Kidney epithelial cell (primary cell): ENCODE measurements around the gene IQSEC3. TPM values are rescaled to one million over a fixed set of nuclear protein-coding genes. Genes with fewer than 3 reads are reported as not detected.

Experiments
- DNase-seq: peaks from one replicate; pipeline ENCODE4 v3.0.0-alpha.2; 2010; ENCODE audit warnings: low read depth
- H3K27me3 ChIP-seq: 2 replicates; pipeline ENCODE4 v1.6.0; 2011; ENCODE audit warnings: low read length; ENCODE audit not compliant: control insufficient read depth, insufficient read depth
- H3K36me3 ChIP-seq: 2 replicates; pipeline ENCODE4 v1.5.1; 2011; ENCODE audit warnings: low read length; ENCODE audit not compliant: control insufficient read depth, insufficient read depth
- H3K4me3 ChIP-seq: 2 replicates; pipeline ENCODE4 v1.5.1; 2011; ENCODE audit warnings: low read depth, mild to moderate bottlenecking, control low read depth, low read length
- CTCF ChIP-seq: IDR thresholded peaks from 2 replicates; pipeline ENCODE4 v1.5.1; 2011; ENCODE audit warnings: mild to moderate bottlenecking, moderate library complexity, low read length, control low read depth, inconsistent platforms; ENCODE audit not compliant: insufficient read depth, poor library complexity, severe bottlenecking
- total RNA-seq: library from RNA; depleted of rRNA; stranded (reverse); fragments of >200 nt; gene quantifications from 2 replicates; pipeline ENCODE4 v1.2.3, GENCODE V29; 2015

The IQSEC3 gene
- total RNA-seq, 1 donor from 2014 or later, result 1.0 TPM

- no peaks in the 10 kb centered on the region for H3K36me3 ChIP-seq
These were observed 71.8 kb downstream of the IQSEC3 start for GRCh38 chr12:138171-138897.

DNA sequence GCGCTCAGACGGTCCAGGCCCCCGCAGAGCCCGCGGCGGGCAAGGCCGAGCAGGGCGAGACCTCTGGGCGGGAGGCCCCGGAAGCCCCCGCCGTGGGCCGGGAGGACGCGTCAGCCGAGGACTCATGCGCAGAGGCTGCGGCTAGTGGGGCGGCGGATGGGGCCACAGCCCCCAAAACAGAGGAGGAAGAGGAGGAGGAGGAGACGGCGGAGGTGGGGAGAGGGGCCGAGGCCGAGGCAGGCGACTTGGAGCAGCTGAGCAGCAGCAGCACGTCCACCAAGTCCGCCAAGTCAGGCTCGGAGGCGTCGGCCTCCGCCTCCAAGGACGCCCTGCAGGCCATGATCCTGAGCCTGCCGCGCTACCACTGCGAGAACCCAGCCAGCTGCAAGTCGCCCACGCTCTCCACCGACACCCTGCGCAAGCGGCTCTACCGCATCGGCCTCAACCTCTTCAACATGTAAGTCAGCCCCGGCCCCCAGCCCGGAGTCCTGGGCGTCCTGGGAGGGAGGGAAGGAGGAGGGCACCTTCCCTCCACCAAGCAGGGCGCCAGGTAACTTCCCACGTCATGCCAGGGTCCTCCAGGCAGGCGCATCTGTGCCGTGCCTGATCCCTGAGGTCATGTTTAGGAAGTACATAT is 72.4 kb downstream of the IQSEC3 start:
- no peak for DNase-seq
- Histone ChIP-seq H3K36me3 (no peaks in the 10 kb centered on the region), H3K4me3 (no peak overlapping the region), H3K27me3 (peaks cover 41% of the 10 kb centered on the region)
- TF ChIP-seq CTCF, result no peak

More at GRCh38 chr12:138171-138897, 71.8 kb downstream of the IQSEC3 start:
- TF ChIP-seq CTCF, result no peak
- no peak for DNase-seq
- Histone ChIP-seq H3K27me3 (peaks cover 41% of the 10 kb centered on the region), H3K4me3 (no peak overlapping the region)

DNA sequence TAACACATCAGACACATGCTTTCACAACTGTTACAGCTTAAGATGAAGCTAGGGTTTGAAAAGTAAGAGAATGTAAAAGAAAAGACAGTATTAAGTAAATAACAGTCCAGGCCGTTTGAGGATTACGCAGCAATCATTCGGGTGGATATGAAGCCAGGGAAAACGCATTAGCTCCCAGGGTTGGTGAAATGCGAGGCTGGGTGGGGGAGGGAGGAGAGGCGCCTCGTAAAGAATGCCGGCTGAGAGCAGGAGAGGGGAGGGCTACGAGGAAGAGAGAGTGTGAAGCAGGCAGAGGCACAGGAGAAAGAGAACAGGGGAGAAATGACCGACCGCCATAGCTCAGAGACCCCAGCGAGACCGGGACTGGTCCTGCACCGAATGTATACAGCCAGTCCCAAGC is 73.0 kb downstream of the IQSEC3 start:
- no peak for TF ChIP-seq CTCF
- no peak overlapping the region for H3K4me3 ChIP-seq
- H3K27me3 ChIP-seq, result peaks cover 41% of the 10 kb centered on the region
- no peaks in the 10 kb centered on the region for H3K36me3 ChIP-seq
- DNase-seq, result no peak

GRCh38 chr12:140162-140561 is 73.6 kb downstream of the IQSEC3 start:
- DNase-seq, result no peak
- H3K4me3 ChIP-seq, result no peak overlapping the region
- no peaks in the 10 kb centered on the region for H3K36me3 ChIP-seq
- no peak for TF ChIP-seq CTCF
- peaks cover 41% of the 10 kb centered on the region for H3K27me3 ChIP-seq

- Histone ChIP-seq H3K27me3 (peaks cover 26% of the 10 kb centered on the region), H3K36me3 (no peaks in the 10 kb centered on the region), H3K4me3 (no peak overlapping the region)
- DNase-seq, result peak; percentile 28
- no peak for TF ChIP-seq CTCF
These were observed 77.5 kb downstream of the IQSEC3 start for GRCh38 chr12:143964-144649.
